OCI-LY7 (cell line): ENCODE data around the gene FAM111A.
"Not testable (repeated sequence)": the region's sequence is repeated elsewhere in the genome, so short reads cannot be mapped to it uniquely, and the experiment has no call there.

Experiments
- EZH2phosphoT487 ChIP-seq: fragments of 200-600 bp; sonication (generic); IDR thresholded peaks from 2 replicates; pipeline ENCODE4 v1.6.1; 2018; ENCODE audit warnings: low read depth, borderline replicate concordance, mild to moderate bottlenecking, mixed run types, antibody characterized with exemption, low read length, moderate library complexity, mixed read lengths
- TF ChIP-seq, protein P1 (sequence below): fragments of 200-600 bp; sonication (generic); conservative IDR thresholded peaks from 2 replicates; pipeline ENCODE4 v1.5.1; 2014; ENCODE audit warnings: mild to moderate bottlenecking, antibody characterized with exemption, low read length, moderate library complexity, mixed read lengths

DNA sequence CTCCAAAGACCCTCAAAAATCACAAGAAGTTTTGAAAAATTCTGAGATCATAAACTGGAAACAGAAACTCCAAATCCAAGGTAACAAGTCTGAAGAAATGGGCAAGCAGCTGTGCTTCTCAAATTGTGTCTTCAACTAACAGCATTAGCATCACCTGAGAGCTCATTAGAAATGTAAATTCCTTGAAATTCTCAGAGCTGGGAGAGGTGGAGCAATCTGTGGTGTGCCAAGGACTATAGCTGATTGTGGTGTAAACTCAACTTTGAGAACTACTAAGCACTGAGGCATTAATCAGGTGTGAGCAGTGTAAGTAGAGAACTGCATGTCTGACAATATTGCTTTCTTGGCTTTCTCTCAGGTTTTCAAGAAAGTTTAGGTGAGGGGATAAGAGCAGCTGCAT is 49.1 kb upstream of the FAM111A start:
- TF ChIP-seq, protein P1, sequence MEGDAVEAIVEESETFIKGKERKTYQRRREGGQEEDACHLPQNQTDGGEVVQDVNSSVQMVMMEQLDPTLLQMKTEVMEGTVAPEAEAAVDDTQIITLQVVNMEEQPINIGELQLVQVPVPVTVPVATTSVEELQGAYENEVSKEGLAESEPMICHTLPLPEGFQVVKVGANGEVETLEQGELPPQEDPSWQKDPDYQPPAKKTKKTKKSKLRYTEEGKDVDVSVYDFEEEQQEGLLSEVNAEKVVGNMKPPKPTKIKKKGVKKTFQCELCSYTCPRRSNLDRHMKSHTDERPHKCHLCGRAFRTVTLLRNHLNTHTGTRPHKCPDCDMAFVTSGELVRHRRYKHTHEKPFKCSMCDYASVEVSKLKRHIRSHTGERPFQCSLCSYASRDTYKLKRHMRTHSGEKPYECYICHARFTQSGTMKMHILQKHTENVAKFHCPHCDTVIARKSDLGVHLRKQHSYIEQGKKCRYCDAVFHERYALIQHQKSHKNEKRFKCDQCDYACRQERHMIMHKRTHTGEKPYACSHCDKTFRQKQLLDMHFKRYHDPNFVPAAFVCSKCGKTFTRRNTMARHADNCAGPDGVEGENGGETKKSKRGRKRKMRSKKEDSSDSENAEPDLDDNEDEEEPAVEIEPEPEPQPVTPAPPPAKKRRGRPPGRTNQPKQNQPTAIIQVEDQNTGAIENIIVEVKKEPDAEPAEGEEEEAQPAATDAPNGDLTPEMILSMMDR = not testable (repeated sequence)
- not testable (repeated sequence) for TF ChIP-seq EZH2phosphoT487
